Measurements from ENCODE around the gene TMEM184A.
A peak's percentile ranks its signal among the peaks of the same experiment; 100 is the strongest.
"Not testable (repeated sequence)": the region's sequence is repeated elsewhere in the genome, so short reads cannot be mapped to it uniquely, and the experiment has no call there.

TMEM184A gene

GRCh38 chr7:1519322-1519922 lies 36.6 kb downstream of the TMEM184A start:
- not testable (repeated sequence) for DNase-seq

GRCh38 chr7:1516586-1517251 lies 39.3 kb downstream of the TMEM184A start:
- no peak for DNase-seq

- not testable (repeated sequence) for DNase-seq
Measured at GRCh38 chr7:1515509-1515967, 40.5 kb downstream of the TMEM184A start.

- DNase-seq: no peak
Measured at GRCh38 chr7:1514995-1515401, 41.0 kb downstream of the TMEM184A start.

GRCh38 chr7:1514407-1514806 lies 41.6 kb downstream of the TMEM184A start:
- no peak for DNase-seq

GRCh38 chr7:1513657-1514095 lies 42.3 kb downstream of the TMEM184A start:
- DNase-seq: no peak

GRCh38 chr7:1512781-1513656 lies 43.0 kb downstream of the TMEM184A start:
- no peak for DNase-seq

- no peak for DNase-seq
Measured at GRCh38 chr7:1511444-1512422, 44.3 kb downstream of the TMEM184A start.

GRCh38 chr7:1510780-1511154 lies 45.2 kb downstream of the TMEM184A start:
- DNase-seq: no peak

GRCh38 chr7:1509226-1509625 lies 46.8 kb downstream of the TMEM184A start:
- DNase-seq: no peak

GRCh38 chr7:1508277-1508758 lies 47.7 kb downstream of the TMEM184A start:
- DNase-seq: no peak

GRCh38 chr7:1505731-1506550 lies 50.1 kb downstream of the TMEM184A start:
- no peak for DNase-seq

GRCh38 chr7:1503816-1504775 lies 51.9 kb downstream of the TMEM184A start, which contains the start of gene INTS1:
TSS of gene INTS1 (minus strand) at chr7:1504389. CDS start at chr7:1503960, 429 bp downstream.
- DNase-seq: peak; percentile 94

GRCh38 chr7:1503390-1503789 lies 52.6 kb downstream of the TMEM184A start:
- DNase-seq: no peak

GRCh38 chr7:1502845-1503244 lies 53.2 kb downstream of the TMEM184A start:
- no peak for DNase-seq

GRCh38 chr7:1501487-1502270 lies 54.3 kb downstream of the TMEM184A start:
- DNase-seq: no peak

- no peak for DNase-seq
Measured at GRCh38 chr7:1500064-1500807, 55.8 kb downstream of the TMEM184A start.

- DNase-seq: no peak
Measured at GRCh38 chr7:1499367-1500029, 56.5 kb downstream of the TMEM184A start.

Measured in NCI-H146 (cell line).